MM.1S (cell line): Measurements from ENCODE around the gene LRRC75A.

Experiments used
- DNase-seq: peaks from one replicate; pipeline ENCODE4 v3.0.0-alpha.2; 2015
- H2AFZ ChIP-seq: fragments of 300-600 bp; sonication (generic); 2 replicates; pipeline ENCODE4 v1.6.0; 2016; ENCODE audit warnings: antibody characterized with exemption, low read length
- H3F3A ChIP-seq: fragments of 300-600 bp; sonication (generic); 2 replicates; pipeline ENCODE4 v1.6.1; 2016; ENCODE audit warnings: mild to moderate bottlenecking, antibody characterized with exemption, low read length, moderate library complexity, mixed read lengths; ENCODE audit not compliant: insufficient read depth
- H3K27ac ChIP-seq: fragments of 300-600 bp; sonication (generic); 2 replicates; pipeline ENCODE4 v1.5.1; 2016; ENCODE audit warnings: mild to moderate bottlenecking, low read length
- H3K27me3 ChIP-seq: fragments of 300-600 bp; sonication (generic); replicated peaks from 2 replicates; pipeline ENCODE4 v1.6.0; 2016; ENCODE audit warnings: low read length; ENCODE audit not compliant: insufficient read depth
- H3K36me3 ChIP-seq: fragments of 300-600 bp; sonication (generic); replicated peaks from 2 replicates; pipeline ENCODE4 v1.6.1; 2016; ENCODE audit warnings: mild to moderate bottlenecking, low read length, mixed read lengths; ENCODE audit not compliant: insufficient read depth
- H3K4me1 ChIP-seq: fragments of 300-600 bp; sonication (generic); 2 replicates; pipeline ENCODE4 v1.6.1; 2016; ENCODE audit warnings: low read length, mixed read lengths
- H3K4me2 ChIP-seq: fragments of 300-600 bp; sonication (generic); 2 replicates; pipeline ENCODE4 v1.6.0; 2016; ENCODE audit warnings: low read depth, low read length
- H3K4me3 ChIP-seq: fragments of 300-600 bp; sonication (generic); 2 replicates; pipeline ENCODE4 v1.5.1; 2016; ENCODE audit warnings: low read length, mixed read lengths
- H3K79me2 ChIP-seq: fragments of 300-600 bp; sonication (generic); 2 replicates; pipeline ENCODE4 v1.6.1; 2016; ENCODE audit warnings: mixed run types, low read length, mixed read lengths
- H3K9ac ChIP-seq: fragments of 300-600 bp; sonication (generic); 2 replicates; pipeline ENCODE4 v1.6.1; 2016; ENCODE audit warnings: low read length, mixed read lengths
- H3K9me2 ChIP-seq: fragments of 300-600 bp; sonication (generic); replicated peaks from 2 replicates; pipeline ENCODE4 v1.6.1; 2016; ENCODE audit warnings: mild to moderate bottlenecking, low read length, mixed read lengths; ENCODE audit not compliant: insufficient read depth
- H3K9me3 ChIP-seq: fragments of 300-600 bp; sonication (generic); replicated peaks from 2 replicates; pipeline ENCODE4 v1.6.1; 2016; ENCODE audit warnings: mild to moderate bottlenecking, low read length, mixed read lengths; ENCODE audit not compliant: insufficient read depth
- H4K20me1 ChIP-seq: fragments of 300-600 bp; sonication (generic); 2 replicates; pipeline ENCODE4 v1.6.1; 2016; ENCODE audit warnings: mild to moderate bottlenecking, low read length, moderate library complexity, mixed read lengths; ENCODE audit not compliant: insufficient read depth
- EZH2 ChIP-seq: fragments of 300-600 bp; sonication (generic); optimal IDR thresholded peaks from 2 replicates; pipeline ENCODE3; 2017; ENCODE audit warnings: low read depth, mild to moderate bottlenecking, antibody characterized with exemption, low read length, mixed read lengths
- EZH2phosphoT487 ChIP-seq: fragments of 300-600 bp; sonication (generic); IDR thresholded peaks from 2 replicates; pipeline ENCODE4 v1.6.1; 2018; ENCODE audit warnings: antibody characterized with exemption, low read length
- TF ChIP-seq, protein P1 (sequence below): fragments of 300-600 bp; sonication (generic); IDR thresholded peaks from 2 replicates; pipeline ENCODE4 v1.5.1; 2016; ENCODE audit warnings: antibody characterized with exemption, low read length, mixed read lengths

Gene LRRC75A

GRCh38 chr17:16425698-16426659 lies 66.0 kb downstream of the LRRC75A start:
- no peaks in the 10 kb centered on the region for H3K9me3 ChIP-seq
- no peak overlapping the region for H3K9ac ChIP-seq
- TF ChIP-seq EZH2: no peak
- TF ChIP-seq, protein P1, sequence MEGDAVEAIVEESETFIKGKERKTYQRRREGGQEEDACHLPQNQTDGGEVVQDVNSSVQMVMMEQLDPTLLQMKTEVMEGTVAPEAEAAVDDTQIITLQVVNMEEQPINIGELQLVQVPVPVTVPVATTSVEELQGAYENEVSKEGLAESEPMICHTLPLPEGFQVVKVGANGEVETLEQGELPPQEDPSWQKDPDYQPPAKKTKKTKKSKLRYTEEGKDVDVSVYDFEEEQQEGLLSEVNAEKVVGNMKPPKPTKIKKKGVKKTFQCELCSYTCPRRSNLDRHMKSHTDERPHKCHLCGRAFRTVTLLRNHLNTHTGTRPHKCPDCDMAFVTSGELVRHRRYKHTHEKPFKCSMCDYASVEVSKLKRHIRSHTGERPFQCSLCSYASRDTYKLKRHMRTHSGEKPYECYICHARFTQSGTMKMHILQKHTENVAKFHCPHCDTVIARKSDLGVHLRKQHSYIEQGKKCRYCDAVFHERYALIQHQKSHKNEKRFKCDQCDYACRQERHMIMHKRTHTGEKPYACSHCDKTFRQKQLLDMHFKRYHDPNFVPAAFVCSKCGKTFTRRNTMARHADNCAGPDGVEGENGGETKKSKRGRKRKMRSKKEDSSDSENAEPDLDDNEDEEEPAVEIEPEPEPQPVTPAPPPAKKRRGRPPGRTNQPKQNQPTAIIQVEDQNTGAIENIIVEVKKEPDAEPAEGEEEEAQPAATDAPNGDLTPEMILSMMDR: no peak
- TF ChIP-seq EZH2phosphoT487: no peak
- no peaks in the 10 kb centered on the region for H3K27me3 ChIP-seq
- H3K4me1 ChIP-seq: no peaks in the 10 kb centered on the region
- no peak overlapping the region for H3K4me3 ChIP-seq
- no peak overlapping the region for H3K4me2 ChIP-seq
- DNase-seq: no peak
- no peaks in the 10 kb centered on the region for H3K9me2 ChIP-seq
- no peak overlapping the region for H3K27ac ChIP-seq
- H3F3A ChIP-seq: no peaks in the 10 kb centered on the region
- no peaks in the 10 kb centered on the region for H4K20me1 ChIP-seq
- H3K79me2 ChIP-seq: no peaks in the 10 kb centered on the region
- H2AFZ ChIP-seq: no peak overlapping the region
- H3K36me3 ChIP-seq: no peaks in the 10 kb centered on the region

DNA sequence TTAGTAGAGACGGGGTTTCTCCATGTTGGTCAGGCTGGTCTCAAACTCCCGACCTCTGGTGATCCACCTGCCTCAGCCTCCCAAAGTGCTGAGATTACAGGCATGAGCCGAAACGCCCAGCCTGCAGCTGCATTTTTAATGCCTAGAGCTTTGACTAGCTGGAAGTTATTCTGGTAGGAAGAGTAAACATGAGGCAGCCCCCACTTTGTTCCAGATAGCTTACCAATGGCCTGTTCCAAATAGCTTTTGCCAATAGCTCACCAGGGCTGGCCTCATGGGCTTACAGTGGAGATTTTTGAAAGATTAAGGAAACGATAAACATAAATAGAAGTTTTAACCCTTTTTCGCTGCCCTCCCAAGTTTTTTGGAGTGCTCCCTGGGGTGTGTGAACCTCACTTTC lies 66.8 kb downstream of the LRRC75A start:
- no peaks in the 10 kb centered on the region for H3K9me3 ChIP-seq
- no peaks in the 10 kb centered on the region for H3K36me3 ChIP-seq
- no peak overlapping the region for H2AFZ ChIP-seq
- no peaks in the 10 kb centered on the region for H3F3A ChIP-seq
- no peaks in the 10 kb centered on the region for H3K79me2 ChIP-seq
- no peaks in the 10 kb centered on the region for H4K20me1 ChIP-seq
- H3K27ac ChIP-seq: no peak overlapping the region
- no peak for DNase-seq
- no peak overlapping the region for H3K4me3 ChIP-seq
- H3K9ac ChIP-seq: no peak overlapping the region
- no peaks in the 10 kb centered on the region for H3K4me1 ChIP-seq
- H3K4me2 ChIP-seq: no peak overlapping the region
- no peaks in the 10 kb centered on the region for H3K9me2 ChIP-seq
- H3K27me3 ChIP-seq: no peaks in the 10 kb centered on the region
- TF ChIP-seq EZH2: no peak
- TF ChIP-seq, protein P1: no peak

- H3K9me3 ChIP-seq: no peaks in the 10 kb centered on the region
Measured at GRCh38 chr17:16423226-16423872, 68.6 kb downstream of the LRRC75A start.

More at GRCh38 chr17:16423226-16423872, 68.6 kb downstream of the LRRC75A start:
- Histone ChIP-seq H3K36me3 (no peaks in the 10 kb centered on the region), H3K4me2 (no peak overlapping the region), H3F3A (no peaks in the 10 kb centered on the region), H3K4me3 (no peak overlapping the region), H3K27ac (no peak overlapping the region), H3K27me3 (no peaks in the 10 kb centered on the region), H3K9me2 (no peaks in the 10 kb centered on the region), H3K79me2 (no peaks in the 10 kb centered on the region), H3K4me1 (no peaks in the 10 kb centered on the region), H4K20me1 (no peaks in the 10 kb centered on the region), H3K9ac (no peak overlapping the region), H2AFZ (no peak overlapping the region)
- no peak for DNase-seq
- no peak for TF ChIP-seq EZH2phosphoT487
- TF ChIP-seq, protein P1: no peak
- TF ChIP-seq EZH2: no peak
